Measurements from ENCODE around the gene UBA1. TPM values are rescaled to one million over a fixed set of nuclear protein-coding genes. Genes with fewer than 3 reads are reported as not detected.

Gene UBA1
- polyA plus RNA-seq, 2 of the 4 experiments (the other 2 are of a cell fraction), result 160 to 192 TPM

GRCh38 chrX:47216393-47216925, 22.8 kb downstream of the UBA1 start:
- Histone ChIP-seq H3K4me1 (peaks cover 26% of the 10 kb centered on the region), H3K9me3 (no peaks in the 10 kb centered on the region), H3K4me2 (peak overlapping the region; percentile 79; the same call in 2 of the 3 replicates), H3K27ac (peak overlapping the region in 1 of 2 experiments; percentile 86; a peak in 3 of 6 replicates), H3K4me3 (no peak overlapping the region)
- FAIRE-seq (no peak), ATAC-seq (no peak), DNase-seq (ENCODE audit: low read depth in 1 of 2, low spot score in 1 of 2) (no peak)
- WGBS (ENCODE audit: missing lambda C conversion rate), result 91% methylated on average over 8 of the region's 8 CpGs
- TF ChIP-seq, protein P1, sequence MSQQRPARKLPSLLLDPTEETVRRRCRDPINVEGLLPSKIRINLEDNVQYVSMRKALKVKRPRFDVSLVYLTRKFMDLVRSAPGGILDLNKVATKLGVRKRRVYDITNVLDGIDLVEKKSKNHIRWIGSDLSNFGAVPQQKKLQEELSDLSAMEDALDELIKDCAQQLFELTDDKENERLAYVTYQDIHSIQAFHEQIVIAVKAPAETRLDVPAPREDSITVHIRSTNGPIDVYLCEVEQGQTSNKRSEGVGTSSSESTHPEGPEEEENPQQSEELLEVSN (IDR thresholded peaks at IDR 0.05; ENCODE audit: borderline replicate concordance, low read depth), result no peak
- TF ChIP-seq MAZ (IDR thresholded peaks at IDR 0.05; ENCODE audit: borderline replicate concordance, low read depth, low read length) (no peak), ZC3H11A (IDR thresholded peaks at IDR 0.05) (no peak), EP300 (IDR thresholded peaks at IDR 0.05) (no peak), JUNB (IDR thresholded peaks at IDR 0.05) (no peak), TP53 (CRISPR knock-in tag; IDR thresholded peaks at IDR 0.05) (no peak), NFE2L2 (conservative IDR thresholded peaks at IDR 0.05; ENCODE audit: low read length) (no peak), USF2 (IDR thresholded peaks at IDR 0.05) (no peak), MAX (IDR thresholded peaks at IDR 0.05) (no peak), HEYL (CRISPR knock-in tag; IDR thresholded peaks at IDR 0.05) (no peak), FOXS1 (CRISPR knock-in tag; IDR thresholded peaks at IDR 0.05) (no peak)
- TF ChIP-seq, protein P2, sequence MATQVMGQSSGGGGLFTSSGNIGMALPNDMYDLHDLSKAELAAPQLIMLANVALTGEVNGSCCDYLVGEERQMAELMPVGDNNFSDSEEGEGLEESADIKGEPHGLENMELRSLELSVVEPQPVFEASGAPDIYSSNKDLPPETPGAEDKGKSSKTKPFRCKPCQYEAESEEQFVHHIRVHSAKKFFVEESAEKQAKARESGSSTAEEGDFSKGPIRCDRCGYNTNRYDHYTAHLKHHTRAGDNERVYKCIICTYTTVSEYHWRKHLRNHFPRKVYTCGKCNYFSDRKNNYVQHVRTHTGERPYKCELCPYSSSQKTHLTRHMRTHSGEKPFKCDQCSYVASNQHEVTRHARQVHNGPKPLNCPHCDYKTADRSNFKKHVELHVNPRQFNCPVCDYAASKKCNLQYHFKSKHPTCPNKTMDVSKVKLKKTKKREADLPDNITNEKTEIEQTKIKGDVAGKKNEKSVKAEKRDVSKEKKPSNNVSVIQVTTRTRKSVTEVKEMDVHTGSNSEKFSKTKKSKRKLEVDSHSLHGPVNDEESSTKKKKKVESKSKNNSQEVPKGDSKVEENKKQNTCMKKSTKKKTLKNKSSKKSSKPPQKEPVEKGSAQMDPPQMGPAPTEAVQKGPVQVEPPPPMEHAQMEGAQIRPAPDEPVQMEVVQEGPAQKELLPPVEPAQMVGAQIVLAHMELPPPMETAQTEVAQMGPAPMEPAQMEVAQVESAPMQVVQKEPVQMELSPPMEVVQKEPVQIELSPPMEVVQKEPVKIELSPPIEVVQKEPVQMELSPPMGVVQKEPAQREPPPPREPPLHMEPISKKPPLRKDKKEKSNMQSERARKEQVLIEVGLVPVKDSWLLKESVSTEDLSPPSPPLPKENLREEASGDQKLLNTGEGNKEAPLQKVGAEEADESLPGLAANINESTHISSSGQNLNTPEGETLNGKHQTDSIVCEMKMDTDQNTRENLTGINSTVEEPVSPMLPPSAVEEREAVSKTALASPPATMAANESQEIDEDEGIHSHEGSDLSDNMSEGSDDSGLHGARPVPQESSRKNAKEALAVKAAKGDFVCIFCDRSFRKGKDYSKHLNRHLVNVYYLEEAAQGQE (IDR thresholded peaks at IDR 0.05), result no peak
- ChIA-PET POLR2A (interaction anchor here (3.5 kb wide), 1 partner anchor 16 kb away, joined by 43 read pairs; the partner anchor contains the start of gene USP11), CTCF (no interaction called here)

DNA sequence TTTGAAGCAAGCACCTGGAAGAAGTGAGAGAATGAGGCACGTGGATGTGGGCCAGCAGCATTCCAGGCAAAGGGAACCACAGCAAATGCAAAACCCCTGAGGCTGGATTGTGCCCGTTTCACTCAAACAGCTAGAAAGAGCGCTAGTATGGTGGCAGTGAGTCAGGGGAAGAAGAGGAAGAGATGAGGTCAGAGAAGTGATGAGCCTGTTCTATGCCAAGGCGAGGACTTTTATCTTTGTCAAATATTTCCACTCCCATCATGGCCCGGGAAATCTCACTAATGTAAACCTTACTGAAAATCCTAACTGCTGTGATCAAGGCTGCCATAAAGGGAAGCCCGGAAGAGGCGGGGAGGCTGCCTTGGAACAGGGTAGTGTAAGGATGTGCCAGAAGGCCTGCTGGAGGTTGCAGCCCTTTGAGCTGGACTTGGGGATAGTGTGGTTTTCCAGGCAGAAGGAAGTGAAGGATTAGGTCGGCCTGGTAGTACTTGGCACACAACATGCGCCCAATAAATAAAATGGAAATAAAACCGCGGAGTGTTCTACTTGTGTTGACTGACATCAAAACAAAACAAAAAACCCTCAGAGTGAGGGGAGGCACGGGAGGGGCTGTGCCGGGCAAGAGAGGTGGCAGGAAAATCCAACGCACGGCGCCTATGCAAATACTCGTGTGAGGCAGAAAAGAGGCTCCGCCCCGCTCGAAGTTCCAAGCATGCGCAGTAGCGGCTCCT, 23.7 kb downstream of the UBA1 start:
- Histone ChIP-seq H3K9me3 (no peaks in the 10 kb centered on the region), H3K27ac (peak overlapping the region; percentile 66 to 86), H3K4me1 (peaks cover 28% of the 10 kb centered on the region), H3K4me3 (0 out of 3 replicates have a peak overlapping the region, but pooled peaks have one; percentile 16), H3K4me2 (peak overlapping the region; percentile 79)
- ATAC-seq (peak; percentile 34 to 44), DNase-seq (ENCODE audit: low read depth in 1 of 2, low spot score in 1 of 2) (peak in 1 of 2 experiments; percentile 14), FAIRE-seq (no peak)
- ChIA-PET POLR2A (interaction anchor here (0.7 to 3.5 kb wide), 13 partner anchors 9 to 1381 kb away, joined by 3 to 43 read pairs (median 3); partner anchors contain the start of genes ELK1, NDUFB11, RBM10 and USP11), CTCF (interaction anchor here (0.9 to 1.1 kb wide), 4 partner anchors 16 to 306 kb away, joined by 3 to 4 read pairs (median 3); no protein-coding TSS in a partner anchor)
- 10% methylated on average over 22 of the region's 22 CpGs for WGBS (ENCODE audit: missing lambda C conversion rate)
- TF ChIP-seq, protein P3, sequence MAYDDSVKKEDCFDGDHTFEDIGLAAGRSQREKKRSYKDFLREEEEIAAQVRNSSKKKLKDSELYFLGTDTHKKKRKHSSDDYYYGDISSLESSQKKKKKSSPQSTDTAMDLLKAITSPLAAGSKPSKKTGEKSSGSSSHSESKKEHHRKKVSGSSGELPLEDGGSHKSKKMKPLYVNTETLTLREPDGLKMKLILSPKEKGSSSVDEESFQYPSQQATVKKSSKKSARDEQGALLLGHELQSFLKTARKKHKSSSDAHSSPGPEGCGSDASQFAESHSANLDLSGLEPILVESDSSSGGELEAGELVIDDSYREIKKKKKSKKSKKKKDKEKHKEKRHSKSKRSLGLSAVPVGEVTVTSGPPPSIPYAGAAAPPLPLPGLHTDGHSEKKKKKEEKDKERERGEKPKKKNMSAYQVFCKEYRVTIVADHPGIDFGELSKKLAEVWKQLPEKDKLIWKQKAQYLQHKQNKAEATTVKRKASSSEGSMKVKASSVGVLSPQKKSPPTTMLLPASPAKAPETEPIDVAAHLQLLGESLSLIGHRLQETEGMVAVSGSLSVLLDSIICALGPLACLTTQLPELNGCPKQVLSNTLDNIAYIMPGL (CRISPR knock-in tag; IDR thresholded peaks at IDR 0.05; ENCODE audit: borderline replicate concordance), result no peak
- TF ChIP-seq RFX5 (IDR thresholded peaks at IDR 0.05) (no peak), CHD2 (IDR thresholded peaks at IDR 0.05; ENCODE audit: low read length, partially characterized antibody) (no peak), HEYL (CRISPR knock-in tag; IDR thresholded peaks at IDR 0.05) (no peak), MAFK (IDR thresholded peaks at IDR 0.05; ENCODE audit: partially characterized antibody) (no peak), MAX (IDR thresholded peaks at IDR 0.05) (0 out of 2 replicates have a peak, but pooled peaks have one; percentile 11), USF2 (IDR thresholded peaks at IDR 0.05) (no peak), HES2 (IDR thresholded peaks at IDR 0.05) (no peak), MYC (IDR thresholded peaks at IDR 0.05; ENCODE audit: borderline replicate concordance, low read length) (no peak), POLR2A (IDR thresholded peaks at IDR 0.05; ENCODE audit: low read length) (no peak), CBX2 (IDR thresholded peaks at IDR 0.05; ENCODE audit: borderline replicate concordance, low read depth) (no peak), POLR2AphosphoS2 (conservative IDR thresholded peaks at IDR 0.05; ENCODE audit: low read length) (no peak), EP300 (IDR thresholded peaks at IDR 0.05) (no peak)
- TF ChIP-seq, protein P1 (IDR thresholded peaks at IDR 0.05; ENCODE audit: borderline replicate concordance, low read depth), result 0 out of 2 replicates have a peak, but pooled peaks have one; percentile 13

Measured in A549 (cell line).